D721Med (cell line): ENCODE results near the gene LYZ.

Experiments
- DNase-seq: peaks from one replicate; pipeline ENCODE4 v3.0.0; 2011; ENCODE audit warnings: low spot score; ENCODE audit not compliant: insufficient read length
- FAIRE-seq: peaks from 2 replicates; lab custom pipeline; 2011; peaks lifted over from hg19 to GRCh38; lab: Jason Lieb, UNC
- TF ChIP-seq, protein P1 (sequence below): IDR thresholded peaks from 2 replicates; pipeline ENCODE4 v1.5.1; 2012; ENCODE audit warnings: mild to moderate bottlenecking, control low read depth; ENCODE audit not compliant: insufficient read depth; ENCODE audit errors: missing control alignments

The LYZ gene

DNA sequence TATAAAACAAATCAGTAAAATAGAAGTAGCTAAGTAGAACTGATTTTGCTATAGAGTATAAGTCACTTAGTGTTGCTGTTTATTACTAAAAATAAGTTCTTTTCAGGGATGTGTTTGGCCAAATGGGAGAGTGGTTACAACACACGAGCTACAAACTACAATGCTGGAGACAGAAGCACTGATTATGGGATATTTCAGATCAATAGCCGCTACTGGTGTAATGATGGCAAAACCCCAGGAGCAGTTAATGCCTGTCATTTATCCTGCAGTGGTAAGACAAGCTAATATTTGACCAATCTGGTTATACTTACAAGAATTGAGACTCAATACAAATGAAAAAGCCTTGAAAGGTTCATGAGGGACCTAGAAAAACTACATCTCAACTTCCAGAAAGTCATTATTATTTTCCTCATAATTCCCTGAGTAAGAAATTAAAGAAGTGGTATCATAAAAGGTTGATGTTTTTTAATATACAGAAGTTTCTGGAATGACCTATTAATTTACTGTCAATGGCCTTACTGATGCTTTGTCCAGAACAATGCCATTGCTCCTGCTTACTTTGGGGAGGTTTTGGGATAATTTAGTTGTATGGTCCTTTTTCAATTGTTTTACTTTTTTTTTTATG is 1.9 kb downstream of the LYZ start:
- TF ChIP-seq, protein P1, sequence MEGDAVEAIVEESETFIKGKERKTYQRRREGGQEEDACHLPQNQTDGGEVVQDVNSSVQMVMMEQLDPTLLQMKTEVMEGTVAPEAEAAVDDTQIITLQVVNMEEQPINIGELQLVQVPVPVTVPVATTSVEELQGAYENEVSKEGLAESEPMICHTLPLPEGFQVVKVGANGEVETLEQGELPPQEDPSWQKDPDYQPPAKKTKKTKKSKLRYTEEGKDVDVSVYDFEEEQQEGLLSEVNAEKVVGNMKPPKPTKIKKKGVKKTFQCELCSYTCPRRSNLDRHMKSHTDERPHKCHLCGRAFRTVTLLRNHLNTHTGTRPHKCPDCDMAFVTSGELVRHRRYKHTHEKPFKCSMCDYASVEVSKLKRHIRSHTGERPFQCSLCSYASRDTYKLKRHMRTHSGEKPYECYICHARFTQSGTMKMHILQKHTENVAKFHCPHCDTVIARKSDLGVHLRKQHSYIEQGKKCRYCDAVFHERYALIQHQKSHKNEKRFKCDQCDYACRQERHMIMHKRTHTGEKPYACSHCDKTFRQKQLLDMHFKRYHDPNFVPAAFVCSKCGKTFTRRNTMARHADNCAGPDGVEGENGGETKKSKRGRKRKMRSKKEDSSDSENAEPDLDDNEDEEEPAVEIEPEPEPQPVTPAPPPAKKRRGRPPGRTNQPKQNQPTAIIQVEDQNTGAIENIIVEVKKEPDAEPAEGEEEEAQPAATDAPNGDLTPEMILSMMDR = no peak
- DNase-seq (no peak), FAIRE-seq (no peak)

- TF ChIP-seq, protein P1 = no peak
- FAIRE-seq (no peak), DNase-seq (no peak)
Measured at GRCh38 chr12:69350777-69351176, 2.6 kb downstream of the LYZ start.

- FAIRE-seq (no peak), DNase-seq (no peak)
- TF ChIP-seq, protein P1 = no peak
Measured at GRCh38 chr12:69351462-69352236, 3.5 kb downstream of the LYZ start.

- DNase-seq = no peak
- FAIRE-seq = no peak
- TF ChIP-seq, protein P1 = no peak
Measured at GRCh38 chr12:69352904-69353303, 4.7 kb downstream of the LYZ start.

GRCh38 chr12:69354172-69354555 is 6.0 kb downstream of the LYZ start:
- no peak for FAIRE-seq
- TF ChIP-seq, protein P1 = no peak
- no peak for DNase-seq

- TF ChIP-seq, protein P1 = no peak
- DNase-seq = no peak
- no peak for FAIRE-seq
Measured at GRCh38 chr12:69354556-69355187, 6.5 kb downstream of the LYZ start.
